ENCODE data around the gene SLC7A9.

Gene SLC7A9

DNA sequence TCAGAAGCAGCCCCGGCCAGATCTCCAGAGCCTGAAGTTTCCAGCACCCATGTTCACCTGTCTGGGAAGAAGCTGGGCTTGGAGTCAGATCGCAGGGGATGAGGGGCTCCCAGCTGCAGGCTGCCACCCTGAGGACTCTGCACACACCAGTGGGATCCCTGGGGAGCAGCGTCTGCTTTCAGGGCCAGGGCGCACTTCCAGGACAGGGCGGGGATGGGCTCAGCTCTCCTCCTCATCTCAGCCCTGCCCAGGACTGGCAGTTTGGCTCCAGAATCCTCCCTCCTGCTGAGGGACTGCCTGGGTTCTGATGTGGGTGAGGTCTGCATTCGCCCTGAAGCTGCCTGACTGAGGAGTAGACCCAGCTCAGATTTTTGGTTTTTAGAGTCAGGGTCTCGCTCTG is 3.5 kb downstream of the SLC7A9 start:
- no peaks in the 10 kb centered on the region for H3K36me3 ChIP-seq
- H3K4me1 ChIP-seq (ENCODE audit: control insufficient read depth in 1 of 2, insufficient read depth in 1 of 2, low read depth in 1 of 2, low read length in 1 of 2): no peaks in the 10 kb centered on the region
- no peaks in the 10 kb centered on the region for H3K27me3 ChIP-seq
- H3K27ac ChIP-seq: no peak overlapping the region
- no peak overlapping the region for H3K4me3 ChIP-seq (ENCODE audit: low read depth in 1 of 2, low read length in 1 of 2)
- TF ChIP-seq, protein P1, sequence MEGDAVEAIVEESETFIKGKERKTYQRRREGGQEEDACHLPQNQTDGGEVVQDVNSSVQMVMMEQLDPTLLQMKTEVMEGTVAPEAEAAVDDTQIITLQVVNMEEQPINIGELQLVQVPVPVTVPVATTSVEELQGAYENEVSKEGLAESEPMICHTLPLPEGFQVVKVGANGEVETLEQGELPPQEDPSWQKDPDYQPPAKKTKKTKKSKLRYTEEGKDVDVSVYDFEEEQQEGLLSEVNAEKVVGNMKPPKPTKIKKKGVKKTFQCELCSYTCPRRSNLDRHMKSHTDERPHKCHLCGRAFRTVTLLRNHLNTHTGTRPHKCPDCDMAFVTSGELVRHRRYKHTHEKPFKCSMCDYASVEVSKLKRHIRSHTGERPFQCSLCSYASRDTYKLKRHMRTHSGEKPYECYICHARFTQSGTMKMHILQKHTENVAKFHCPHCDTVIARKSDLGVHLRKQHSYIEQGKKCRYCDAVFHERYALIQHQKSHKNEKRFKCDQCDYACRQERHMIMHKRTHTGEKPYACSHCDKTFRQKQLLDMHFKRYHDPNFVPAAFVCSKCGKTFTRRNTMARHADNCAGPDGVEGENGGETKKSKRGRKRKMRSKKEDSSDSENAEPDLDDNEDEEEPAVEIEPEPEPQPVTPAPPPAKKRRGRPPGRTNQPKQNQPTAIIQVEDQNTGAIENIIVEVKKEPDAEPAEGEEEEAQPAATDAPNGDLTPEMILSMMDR (IDR thresholded peaks at IDR 0.05): no peak
- H3K9me3 ChIP-seq: no peaks in the 10 kb centered on the region

GRCh38 chr19:32865326-32865725 is 4.2 kb downstream of the SLC7A9 start:
- TF ChIP-seq, protein P1 (IDR thresholded peaks at IDR 0.05): no peak
- Histone ChIP-seq H3K4me3 (ENCODE audit: low read depth in 1 of 2, low read length in 1 of 2) (no peak overlapping the region), H3K27ac (no peak overlapping the region), H3K4me1 (ENCODE audit: control insufficient read depth in 1 of 2, insufficient read depth in 1 of 2, low read depth in 1 of 2, low read length in 1 of 2) (no peaks in the 10 kb centered on the region), H3K9me3 (no peaks in the 10 kb centered on the region), H3K27me3 (no peaks in the 10 kb centered on the region), H3K36me3 (no peaks in the 10 kb centered on the region)

- no peak overlapping the region for H3K27ac ChIP-seq
- no peaks in the 10 kb centered on the region for H3K36me3 ChIP-seq
- TF ChIP-seq, protein P1 (IDR thresholded peaks at IDR 0.05): no peak
- H3K4me1 ChIP-seq (ENCODE audit: control insufficient read depth in 1 of 2, insufficient read depth in 1 of 2, low read depth in 1 of 2, low read length in 1 of 2): no peaks in the 10 kb centered on the region
- H3K9me3 ChIP-seq: no peaks in the 10 kb centered on the region
- no peak overlapping the region for H3K4me3 ChIP-seq (ENCODE audit: low read depth in 1 of 2, low read length in 1 of 2)
- H3K27me3 ChIP-seq: no peaks in the 10 kb centered on the region
These were observed 5.1 kb downstream of the SLC7A9 start for GRCh38 chr19:32864318-32865007.

GRCh38 chr19:32863841-32864240 is 5.7 kb downstream of the SLC7A9 start:
- H3K4me3 ChIP-seq (ENCODE audit: low read depth in 1 of 2, low read length in 1 of 2): no peak overlapping the region
- H3K36me3 ChIP-seq: no peaks in the 10 kb centered on the region

DNA sequence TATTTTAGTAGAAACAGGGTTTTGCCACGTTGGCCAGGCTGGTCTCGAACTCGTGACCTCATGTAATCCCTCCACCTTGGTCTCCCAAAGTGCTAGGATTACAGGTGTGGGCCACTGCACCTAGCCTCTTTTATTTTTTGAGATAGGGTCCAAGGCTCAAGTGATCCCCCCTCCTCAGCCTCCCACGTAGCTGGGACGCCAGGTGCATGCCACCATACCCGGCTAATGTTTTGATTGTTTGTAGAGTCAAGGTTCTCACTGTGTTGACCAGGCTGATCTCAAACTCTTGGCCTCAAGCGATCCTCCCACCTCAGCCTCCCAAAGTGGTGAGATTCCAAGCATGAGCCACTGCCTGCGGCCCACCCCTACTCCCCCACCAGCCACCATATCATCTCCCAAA is 6.3 kb downstream of the SLC7A9 start:
- no peak overlapping the region for H3K4me3 ChIP-seq (ENCODE audit: low read depth in 1 of 2, low read length in 1 of 2)
- H3K36me3 ChIP-seq: no peaks in the 10 kb centered on the region
- H3K9me3 ChIP-seq: no peaks in the 10 kb centered on the region
- H3K27me3 ChIP-seq: no peaks in the 10 kb centered on the region
- H3K27ac ChIP-seq: no peak overlapping the region
- H3K4me1 ChIP-seq (ENCODE audit: control insufficient read depth in 1 of 2, insufficient read depth in 1 of 2, low read depth in 1 of 2, low read length in 1 of 2): no peaks in the 10 kb centered on the region
- TF ChIP-seq, protein P1 (IDR thresholded peaks at IDR 0.05): no peak

More at GRCh38 chr19:32863841-32864240, 5.7 kb downstream of the SLC7A9 start:
- Histone ChIP-seq H3K27ac (no peak overlapping the region), H3K27me3 (no peaks in the 10 kb centered on the region), H3K4me1 (ENCODE audit: control insufficient read depth in 1 of 2, insufficient read depth in 1 of 2, low read depth in 1 of 2, low read length in 1 of 2) (no peaks in the 10 kb centered on the region), H3K9me3 (no peaks in the 10 kb centered on the region)
- TF ChIP-seq, protein P1 (IDR thresholded peaks at IDR 0.05): no peak
